ENCODE data around the gene GSTA2.
"Not testable (repeated sequence)": the region's sequence is repeated elsewhere in the genome, so short reads cannot be mapped to it uniquely, and the experiment has no call there.

Gene GSTA2

DNA sequence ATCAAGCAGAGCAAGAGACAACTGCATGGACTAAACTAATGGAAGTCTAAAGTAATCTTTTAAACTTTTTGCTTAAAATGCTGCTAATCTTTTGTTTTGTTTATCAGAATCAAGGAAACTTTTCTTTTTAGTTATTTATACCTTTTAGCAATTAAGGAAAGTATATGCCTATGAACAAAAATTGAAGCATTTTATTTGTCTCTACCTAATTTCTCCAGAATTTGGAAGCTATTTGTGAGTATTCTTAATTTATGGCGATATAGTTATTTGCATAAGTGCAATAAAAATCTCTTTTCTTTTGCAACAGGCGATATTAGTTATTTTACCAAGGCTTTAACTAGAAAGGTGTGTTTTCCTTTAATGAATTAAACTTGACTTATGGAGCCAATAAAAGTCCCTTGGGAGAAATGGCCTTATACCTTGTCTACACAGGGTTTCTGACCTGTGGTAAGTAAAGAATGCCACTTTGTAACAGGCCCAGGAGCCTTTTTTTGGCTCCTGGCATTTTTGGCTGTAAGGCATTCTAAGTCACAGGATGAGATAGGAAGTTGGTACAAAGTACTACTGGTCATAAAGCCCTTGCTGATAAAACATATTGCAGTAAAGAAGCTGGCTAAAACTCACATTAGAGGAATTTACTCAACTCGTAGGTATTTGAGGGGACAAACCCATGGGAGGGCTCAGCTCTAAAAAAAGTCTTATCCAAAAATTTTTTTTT lies 55.2 kb downstream of the GSTA2 start:
- H3K4me1 ChIP-seq (ENCODE audit: control insufficient read depth, insufficient read depth, low read length, poor library complexity, severe bottlenecking) = no peaks in the 10 kb centered on the region
- no peaks in the 10 kb centered on the region for H3K9me3 ChIP-seq (ENCODE audit: control insufficient read depth, low read length)
- H3K36me3 ChIP-seq (ENCODE audit: control insufficient read depth, insufficient read depth, low read length) = no peaks in the 10 kb centered on the region
- no peak overlapping the region for H3K4me3 ChIP-seq (ENCODE audit: insufficient read depth, low read depth, low read length, poor library complexity, severe bottlenecking)
- no peaks in the 10 kb centered on the region for H3K27me3 ChIP-seq (replicated peaks; ENCODE audit: control insufficient read depth, insufficient read depth, low read length, poor library complexity, severe bottlenecking)
- H3K27ac ChIP-seq (ENCODE audit: insufficient read depth, low read length, poor library complexity, severe bottlenecking) = no peak overlapping the region
- no peak for DNase-seq

DNA sequence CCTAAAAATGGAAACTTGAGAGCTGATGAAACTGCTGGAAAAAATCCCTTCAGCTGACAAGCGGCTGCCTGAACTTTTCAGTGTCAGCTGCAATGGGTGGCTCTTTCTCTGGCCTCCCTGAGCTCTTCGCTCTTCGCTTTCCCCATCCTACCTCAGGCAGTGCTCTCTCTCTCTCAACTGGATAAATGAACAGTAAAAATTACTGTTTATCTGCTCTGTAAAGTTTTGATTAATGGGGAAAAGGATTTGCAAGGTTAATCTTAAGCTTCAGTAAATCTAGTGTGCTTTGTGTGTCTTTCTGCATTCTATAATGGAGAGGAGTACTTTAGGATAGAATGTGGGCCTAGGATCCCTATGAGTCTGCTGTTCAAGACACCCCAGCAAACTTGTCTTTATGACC lies 57.3 kb downstream of the GSTA2 start:
- Histone ChIP-seq H3K4me3 (ENCODE audit: insufficient read depth, low read depth, low read length, poor library complexity, severe bottlenecking) (no peak overlapping the region), H3K27ac (ENCODE audit: insufficient read depth, low read length, poor library complexity, severe bottlenecking) (no peak overlapping the region), H3K27me3 (replicated peaks; ENCODE audit: control insufficient read depth, insufficient read depth, low read length, poor library complexity, severe bottlenecking) (no peaks in the 10 kb centered on the region), H3K9me3 (ENCODE audit: control insufficient read depth, low read length) (no peaks in the 10 kb centered on the region), H3K4me1 (ENCODE audit: control insufficient read depth, insufficient read depth, low read length, poor library complexity, severe bottlenecking) (no peaks in the 10 kb centered on the region), H3K36me3 (ENCODE audit: control insufficient read depth, insufficient read depth, low read length) (no peaks in the 10 kb centered on the region)
- DNase-seq = no peak

DNA sequence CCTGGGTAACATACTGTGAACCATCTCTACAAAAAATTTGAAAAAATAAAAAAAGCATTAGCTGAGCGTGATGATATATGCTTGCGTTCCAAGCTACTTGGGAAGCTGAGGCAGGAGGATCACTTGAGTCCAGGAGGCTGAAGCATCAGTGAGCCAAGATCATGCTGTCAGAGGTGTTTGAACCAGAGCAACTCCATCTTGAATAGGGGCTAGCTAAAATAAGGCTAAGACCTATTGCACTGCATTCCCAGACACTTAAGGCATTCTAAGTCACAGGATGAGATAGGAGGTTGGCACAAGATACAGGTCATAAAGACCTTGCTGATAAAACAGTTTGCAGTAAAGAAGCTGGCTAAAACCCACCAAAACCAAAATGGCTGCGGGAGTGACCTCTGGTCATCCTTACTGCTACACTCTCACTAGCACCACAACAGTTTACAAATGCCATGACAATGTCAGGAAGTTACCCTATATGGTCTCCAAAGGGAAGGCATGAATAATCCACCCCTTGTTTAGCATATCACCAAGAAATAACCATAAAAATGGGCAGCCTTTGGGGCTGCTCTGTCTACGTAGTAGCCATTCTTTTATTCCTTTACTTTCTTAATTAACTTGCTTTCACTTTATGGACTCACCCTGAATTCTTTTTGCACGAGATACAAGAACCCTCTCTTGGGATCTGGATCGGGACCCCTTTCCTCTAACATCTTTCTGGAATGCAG lies 58.3 kb downstream of the GSTA2 start:
- not testable (repeated sequence) for H3K9me3 ChIP-seq (ENCODE audit: control insufficient read depth, low read length); H3K27me3 ChIP-seq (replicated peaks; ENCODE audit: control insufficient read depth, insufficient read depth, low read length, poor library complexity, severe bottlenecking); DNase-seq

DNA sequence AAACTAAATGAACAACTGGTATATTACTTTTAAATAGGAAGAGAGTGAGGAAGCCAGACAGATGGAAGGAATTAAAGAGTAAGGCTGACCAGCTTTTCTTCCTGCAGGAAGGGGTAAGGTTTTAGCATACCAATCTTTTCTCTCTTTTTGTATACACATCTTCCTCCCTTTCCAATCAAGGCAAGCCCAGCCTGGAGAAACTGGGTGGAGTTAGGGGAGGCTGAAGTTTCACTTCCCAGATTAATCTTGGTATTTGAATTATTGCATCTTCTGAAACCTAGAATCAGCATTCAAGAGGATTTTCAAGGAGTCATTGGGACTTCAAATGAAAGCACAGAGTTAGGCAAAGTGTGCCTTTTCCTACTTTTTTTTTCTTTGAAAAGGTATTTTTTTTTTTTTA lies 59.2 kb downstream of the GSTA2 start:
- H3K36me3 ChIP-seq (ENCODE audit: control insufficient read depth, insufficient read depth, low read length) = no peaks in the 10 kb centered on the region
- H3K27me3 ChIP-seq (replicated peaks; ENCODE audit: control insufficient read depth, insufficient read depth, low read length, poor library complexity, severe bottlenecking) = no peaks in the 10 kb centered on the region
- no peaks in the 10 kb centered on the region for H3K9me3 ChIP-seq (ENCODE audit: control insufficient read depth, low read length)
- DNase-seq = no peak
- no peak overlapping the region for H3K27ac ChIP-seq (ENCODE audit: insufficient read depth, low read length, poor library complexity, severe bottlenecking)
- H3K4me3 ChIP-seq (ENCODE audit: insufficient read depth, low read depth, low read length, poor library complexity, severe bottlenecking) = no peak overlapping the region
- no peaks in the 10 kb centered on the region for H3K4me1 ChIP-seq (ENCODE audit: control insufficient read depth, insufficient read depth, low read length, poor library complexity, severe bottlenecking)

More for the DNA sequence above, 58.3 kb downstream of the GSTA2 start:
- not testable (repeated sequence) for H3K36me3 ChIP-seq (ENCODE audit: control insufficient read depth, insufficient read depth, low read length); H3K4me3 ChIP-seq (ENCODE audit: insufficient read depth, low read depth, low read length, poor library complexity, severe bottlenecking); H3K27ac ChIP-seq (ENCODE audit: insufficient read depth, low read length, poor library complexity, severe bottlenecking); H3K4me1 ChIP-seq (ENCODE audit: control insufficient read depth, insufficient read depth, low read length, poor library complexity, severe bottlenecking)

Measured in effector memory CD4-positive, alpha-beta T cell (primary cell).